KG1 (cell line): ENCODE measurements around the gene PRDM5.

Experiments
- DNase-seq: peaks from one replicate; lab custom pipeline; 2025; lab: John Stamatoyannopoulos, UW

Gene PRDM5

DNA sequence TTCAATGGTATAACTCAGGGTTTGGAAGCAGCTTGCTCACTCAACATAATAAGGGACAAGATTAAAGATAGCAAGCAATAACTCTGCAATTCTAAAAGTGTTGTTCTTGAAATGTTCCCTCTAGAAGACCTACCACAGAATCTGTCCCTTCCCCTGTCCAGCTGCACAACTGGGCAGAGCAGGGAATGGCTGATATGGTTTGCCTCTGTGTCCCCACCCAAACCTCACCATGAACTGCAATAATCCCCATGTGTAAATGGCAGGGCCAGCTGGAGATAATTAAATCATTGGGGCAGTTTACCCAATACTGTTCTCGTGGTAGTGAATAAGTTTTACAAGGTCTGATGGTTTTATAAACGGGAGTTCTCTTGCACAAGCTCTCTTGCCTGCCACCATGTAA, 19.1 kb downstream of the PRDM5 start:
- DNase-seq = no peak

GRCh38 chr4:120902925-120903324, 19.6 kb downstream of the PRDM5 start:
- no peak for DNase-seq

- DNase-seq = no peak
These were observed 20.8 kb downstream of the PRDM5 start for GRCh38 chr4:120901731-120902130.

GRCh38 chr4:120897981-120898719, 24.4 kb downstream of the PRDM5 start:
- DNase-seq = no peak

DNA sequence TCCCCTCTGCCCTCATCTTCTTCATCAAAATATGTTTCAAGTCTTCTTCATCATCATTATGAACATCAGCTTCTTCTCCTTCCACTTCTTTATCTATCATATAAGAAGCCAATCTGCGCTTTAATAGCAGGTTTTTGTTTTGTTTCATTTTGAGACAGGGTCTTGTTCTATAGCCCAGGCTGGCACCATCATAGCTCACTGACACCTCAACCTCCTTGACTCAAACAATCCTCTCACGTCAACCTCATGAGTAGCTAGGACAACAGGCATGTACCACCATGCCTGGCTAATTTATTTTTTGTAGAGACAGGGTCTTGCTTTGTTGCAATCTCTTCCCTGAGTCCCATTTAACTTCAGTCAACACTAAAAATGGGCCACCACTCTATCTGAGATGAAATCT, 27.0 kb downstream of the PRDM5 start:
- no peak for DNase-seq

DNA sequence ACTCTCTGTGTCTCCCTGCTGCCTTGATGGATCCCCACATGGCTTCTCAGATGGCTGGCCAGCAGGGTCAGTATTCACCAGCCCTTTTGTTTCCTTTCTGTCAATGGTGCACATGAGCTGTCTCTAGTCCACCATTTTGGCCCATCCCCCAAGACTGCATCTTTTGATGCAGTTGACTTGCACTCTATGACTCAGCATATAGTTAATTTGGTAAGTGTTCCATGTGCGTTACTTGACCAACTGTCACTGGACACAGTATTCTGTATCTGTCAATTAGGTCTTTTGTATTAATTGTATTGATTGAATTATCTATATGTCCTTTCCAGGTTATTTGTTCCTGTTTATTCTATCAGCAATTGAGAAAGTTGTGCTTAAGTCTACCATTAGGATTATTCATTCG, 29.2 kb downstream of the PRDM5 start:
- DNase-seq = no peak

DNA sequence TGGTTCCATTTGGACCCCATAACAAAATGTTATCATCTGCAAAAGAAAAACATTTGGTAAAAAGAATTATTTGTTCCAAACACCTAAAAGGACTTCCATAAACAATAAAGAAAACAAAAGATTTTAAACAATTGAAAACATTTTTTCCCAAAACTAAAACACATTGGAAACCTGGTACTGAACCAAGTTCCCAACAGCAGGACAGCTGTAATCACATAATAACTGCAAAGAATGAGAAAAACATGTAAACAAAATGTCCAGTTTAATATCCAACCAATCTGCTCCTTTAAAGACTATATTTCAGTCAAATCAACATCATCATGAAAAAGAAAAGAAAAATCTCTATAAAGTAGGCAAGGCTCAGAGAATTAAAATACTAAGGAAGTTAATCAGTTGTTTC, 36.3 kb downstream of the PRDM5 start:
- DNase-seq = no peak

DNA sequence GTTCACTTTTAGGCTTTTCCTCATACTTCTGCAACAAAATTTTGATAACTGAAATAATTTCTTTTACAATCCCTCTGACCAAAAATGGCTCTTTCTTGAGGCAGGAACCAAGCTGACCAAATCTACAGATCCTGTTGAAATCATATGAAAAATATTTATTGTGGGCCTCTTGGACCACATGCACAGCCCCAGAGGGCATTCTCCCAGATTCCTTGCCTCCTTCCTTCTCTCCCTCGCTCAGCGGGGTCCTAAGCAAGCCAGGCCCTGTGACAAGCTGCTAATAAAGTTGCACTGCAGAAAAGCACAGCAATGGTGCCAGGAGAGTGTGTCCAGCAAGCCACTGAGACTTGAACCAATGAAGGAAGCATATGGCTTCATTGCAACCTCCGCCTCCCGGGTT, 40.7 kb downstream of the PRDM5 start:
- no peak for DNase-seq

DNA sequence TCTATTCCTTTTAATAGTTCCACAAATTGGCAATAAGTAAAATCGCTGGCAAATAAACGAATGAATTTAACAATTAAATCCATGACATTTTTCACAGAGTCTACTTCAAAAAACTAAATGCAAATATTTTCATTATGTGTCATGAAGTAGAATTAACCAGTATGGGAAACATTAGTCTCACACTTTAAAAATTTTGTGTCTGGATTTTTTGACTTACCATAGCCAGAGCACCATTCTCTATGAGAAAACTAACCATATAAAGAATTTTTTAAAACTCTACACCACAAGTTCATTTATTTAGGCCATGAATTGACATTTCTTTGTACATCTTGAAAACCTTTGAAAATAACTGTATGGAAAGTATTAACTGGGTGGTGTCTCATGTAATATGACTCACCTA, 41.2 kb downstream of the PRDM5 start:
- DNase-seq = no peak

GRCh38 chr4:120877021-120877420, 45.5 kb downstream of the PRDM5 start:
- DNase-seq = no peak

DNA sequence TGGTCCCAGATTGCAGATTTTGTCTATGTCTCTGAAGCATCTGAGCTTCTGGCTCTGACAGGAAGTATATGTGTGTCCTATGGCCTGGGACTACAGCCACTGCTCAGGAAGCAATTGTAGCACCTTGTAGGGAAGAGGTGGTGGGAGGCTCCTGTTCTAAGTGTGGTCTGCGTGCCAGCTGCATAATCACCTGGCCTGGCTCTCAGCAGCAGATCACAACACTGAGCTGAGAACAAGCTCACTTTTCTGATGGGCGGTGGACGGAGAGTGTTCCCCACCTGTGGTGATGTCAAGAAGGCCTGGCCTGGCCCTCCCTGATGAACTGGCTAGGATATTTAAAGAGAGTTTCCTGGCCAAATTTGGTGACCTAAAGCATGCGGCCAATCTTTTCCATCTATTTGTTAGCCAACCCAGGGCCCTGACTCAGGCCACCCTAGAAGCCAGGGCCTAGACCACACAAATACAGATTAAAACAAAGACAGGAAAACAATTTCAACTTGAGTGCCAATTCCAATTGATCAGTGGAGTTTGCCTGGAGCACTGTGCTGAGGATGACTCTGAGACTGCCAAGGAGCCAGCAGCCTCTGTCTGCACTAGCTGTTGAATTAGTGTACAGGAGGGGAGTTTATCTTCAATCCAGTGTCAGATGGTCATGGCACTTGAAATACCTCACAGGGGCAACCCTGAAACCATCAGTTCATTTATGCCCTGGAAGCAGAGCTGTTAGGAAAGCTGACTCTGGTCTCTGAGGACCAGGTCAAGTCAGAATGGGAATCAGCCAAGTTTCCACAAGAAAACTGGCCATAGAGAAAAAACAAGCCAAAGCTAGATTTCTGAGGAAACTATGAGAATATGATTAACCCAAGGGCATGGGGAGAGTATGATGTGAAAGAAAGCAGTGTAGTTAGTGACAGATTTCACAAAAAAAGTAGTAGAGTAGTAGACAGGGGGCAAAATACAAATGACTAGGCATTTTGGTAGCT, 47.4 kb downstream of the PRDM5 start:
- no peak for DNase-seq

- DNase-seq = no peak
These were observed 49.0 kb downstream of the PRDM5 start for GRCh38 chr4:120873554-120873953.

- DNase-seq = no peak
These were observed 51.4 kb downstream of the PRDM5 start for GRCh38 chr4:120871173-120871572.

GRCh38 chr4:120870279-120870673, 52.2 kb downstream of the PRDM5 start:
- DNase-seq = no peak

DNA sequence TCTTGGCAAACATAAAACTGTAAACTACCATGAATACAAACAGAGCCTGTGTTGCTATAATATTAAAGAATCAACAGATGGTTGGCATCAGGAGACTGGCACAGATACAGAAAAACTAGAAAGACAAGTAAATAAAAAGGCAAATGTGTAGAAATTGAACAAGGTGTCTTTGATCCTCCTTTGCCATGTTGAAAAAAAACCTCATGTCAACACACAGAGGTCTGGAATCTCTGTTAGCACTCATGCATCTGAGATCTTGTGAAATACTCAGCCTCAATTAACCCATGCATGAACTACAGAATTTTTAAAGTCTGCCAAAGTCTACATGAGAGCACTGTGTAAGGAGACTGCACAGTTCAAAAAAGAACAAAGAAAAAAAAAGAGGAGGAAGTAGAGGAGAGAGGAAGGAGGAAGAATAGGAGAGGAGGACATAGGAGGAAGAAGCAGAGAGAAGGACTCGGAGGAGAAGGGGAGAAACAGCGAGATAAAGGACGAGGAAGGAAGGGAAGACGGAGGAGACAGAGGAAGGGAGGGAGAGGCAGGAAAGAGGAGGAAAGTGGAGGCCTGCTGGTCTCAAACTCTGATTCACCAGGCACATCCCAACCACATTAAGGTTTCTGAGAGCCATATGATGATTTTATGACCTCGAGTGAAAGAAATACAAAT, 52.8 kb downstream of the PRDM5 start:
- no peak for DNase-seq

- no peak for DNase-seq
These were observed 55.0 kb downstream of the PRDM5 start for GRCh38 chr4:120867506-120867905.

GRCh38 chr4:120865985-120866384, 56.5 kb downstream of the PRDM5 start:
- DNase-seq = no peak

- DNase-seq = no peak
These were observed 57.6 kb downstream of the PRDM5 start for GRCh38 chr4:120864969-120865368.

DNA sequence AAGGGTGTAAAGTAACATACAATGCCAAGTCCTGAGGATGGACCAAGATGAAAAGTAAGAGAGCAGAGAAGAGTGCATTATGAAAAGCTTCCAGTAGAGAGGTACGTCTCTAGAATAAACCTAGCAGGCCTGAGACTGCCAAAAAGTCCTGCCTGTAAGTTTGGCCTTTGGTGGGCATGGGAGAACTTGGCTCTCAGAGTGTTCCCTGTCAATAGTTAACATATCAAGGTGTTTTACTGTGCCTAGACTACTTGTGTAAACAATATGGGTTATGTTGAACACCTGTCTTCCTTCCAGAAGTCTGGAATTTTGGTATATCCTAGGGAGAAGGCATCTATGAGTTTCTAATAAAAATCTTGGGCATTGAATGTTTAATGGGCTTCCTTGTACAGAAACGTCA, 60.1 kb downstream of the PRDM5 start:
- no peak for DNase-seq

DNA sequence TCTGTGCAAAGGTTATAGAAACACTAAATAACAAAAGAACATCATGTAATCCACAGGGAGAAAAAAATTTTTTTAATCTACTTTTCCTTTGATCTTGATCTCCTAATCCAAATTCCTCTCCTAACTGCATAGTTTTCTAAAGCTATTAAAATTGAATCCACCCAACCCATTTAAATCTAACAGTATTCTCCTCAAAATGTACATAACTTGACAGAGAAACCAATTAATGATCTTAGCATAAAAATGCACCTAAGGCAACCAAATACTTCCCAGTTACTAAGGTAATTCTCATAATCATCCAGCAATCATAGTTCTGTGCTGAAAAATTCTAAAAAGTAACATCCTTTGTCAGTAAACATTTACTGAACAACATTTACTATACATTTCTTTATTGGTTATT, 60.7 kb downstream of the PRDM5 start:
- DNase-seq = no peak

DNA sequence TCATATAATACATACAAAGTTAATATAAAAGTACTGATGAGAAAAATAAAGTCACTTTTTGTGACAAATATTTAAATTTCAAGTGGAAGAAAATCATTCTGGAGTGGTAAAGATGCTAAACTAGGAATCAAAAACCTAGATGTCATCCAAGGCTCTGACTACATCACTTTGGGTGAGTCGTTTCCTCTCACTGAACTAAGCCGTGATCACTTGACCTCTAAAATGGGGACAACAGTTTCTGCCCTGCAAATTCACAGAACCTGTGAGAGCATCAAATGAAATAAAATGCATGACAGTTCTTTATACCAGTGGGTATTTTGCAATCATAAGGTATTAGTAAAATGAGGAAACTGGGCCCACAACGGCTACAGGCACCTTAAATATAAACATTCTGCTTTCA, 63.8 kb downstream of the PRDM5 start:
- no peak for DNase-seq

DNA sequence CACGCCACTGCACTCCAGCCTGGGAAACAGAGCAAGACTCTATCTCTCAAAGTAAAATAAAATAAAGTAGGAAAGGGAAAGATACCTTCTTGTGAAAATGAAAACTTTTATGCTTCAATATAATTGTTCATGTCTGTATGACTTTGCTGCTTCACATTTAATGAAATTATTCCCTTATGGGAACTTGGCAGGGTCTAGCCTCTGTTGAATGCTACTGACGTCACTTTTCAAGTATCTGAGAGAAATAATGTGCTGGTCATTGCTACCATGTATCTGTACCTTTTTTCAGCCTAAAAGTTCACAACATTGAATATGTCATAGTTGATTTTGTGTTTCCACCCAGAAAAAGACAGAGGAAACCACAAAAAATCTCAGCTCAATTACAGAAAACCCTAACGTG, 65.2 kb downstream of the PRDM5 start:
- no peak for DNase-seq

- no peak for DNase-seq
These were observed 66.2 kb downstream of the PRDM5 start for GRCh38 chr4:120856294-120856693.
